Hepatocyte (in vitro differentiated cells): ENCODE results near the gene CLIP1.

ENCODE experiments used
- EZH2 ChIP-seq: fragments of 200-600 bp; sonication (generic); IDR thresholded peaks from 2 replicates; pipeline ENCODE4 v1.6.1; 2016; ENCODE audit warnings: antibody characterized with exemption, mild to moderate bottlenecking, borderline replicate concordance
- TF ChIP-seq, protein P1 (sequence below): fragments of 200-600 bp; sonication (generic); IDR thresholded peaks from 2 replicates; pipeline ENCODE4 v1.5.1; 2016; ENCODE audit warnings: antibody characterized with exemption, mild to moderate bottlenecking; ENCODE audit not compliant: poor library complexity

DNA sequence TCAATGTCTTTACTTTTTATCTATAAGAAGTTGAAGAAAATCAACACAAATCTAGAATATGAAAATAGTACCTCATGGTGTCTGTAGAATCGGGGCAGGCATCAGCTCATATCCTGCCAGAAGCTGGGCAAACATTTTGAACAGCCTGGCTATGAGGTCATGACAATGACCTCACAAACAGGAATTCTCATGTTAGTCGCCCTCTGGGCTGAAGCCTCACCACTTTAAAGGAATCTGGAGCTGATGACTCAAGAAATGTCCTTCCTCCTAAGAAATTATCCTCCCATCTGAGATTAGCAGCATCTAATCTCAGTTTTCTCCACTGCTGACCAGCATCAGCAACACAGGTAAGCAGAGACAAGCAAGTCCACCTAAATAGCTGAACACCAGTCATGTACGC lies 27.1 kb downstream of the CLIP1 start:
- TF ChIP-seq, protein P1, sequence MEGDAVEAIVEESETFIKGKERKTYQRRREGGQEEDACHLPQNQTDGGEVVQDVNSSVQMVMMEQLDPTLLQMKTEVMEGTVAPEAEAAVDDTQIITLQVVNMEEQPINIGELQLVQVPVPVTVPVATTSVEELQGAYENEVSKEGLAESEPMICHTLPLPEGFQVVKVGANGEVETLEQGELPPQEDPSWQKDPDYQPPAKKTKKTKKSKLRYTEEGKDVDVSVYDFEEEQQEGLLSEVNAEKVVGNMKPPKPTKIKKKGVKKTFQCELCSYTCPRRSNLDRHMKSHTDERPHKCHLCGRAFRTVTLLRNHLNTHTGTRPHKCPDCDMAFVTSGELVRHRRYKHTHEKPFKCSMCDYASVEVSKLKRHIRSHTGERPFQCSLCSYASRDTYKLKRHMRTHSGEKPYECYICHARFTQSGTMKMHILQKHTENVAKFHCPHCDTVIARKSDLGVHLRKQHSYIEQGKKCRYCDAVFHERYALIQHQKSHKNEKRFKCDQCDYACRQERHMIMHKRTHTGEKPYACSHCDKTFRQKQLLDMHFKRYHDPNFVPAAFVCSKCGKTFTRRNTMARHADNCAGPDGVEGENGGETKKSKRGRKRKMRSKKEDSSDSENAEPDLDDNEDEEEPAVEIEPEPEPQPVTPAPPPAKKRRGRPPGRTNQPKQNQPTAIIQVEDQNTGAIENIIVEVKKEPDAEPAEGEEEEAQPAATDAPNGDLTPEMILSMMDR, result no peak
- TF ChIP-seq EZH2, result no peak
